GM21825 (cell line): Measurements from ENCODE around the gene KLC4.

Experiments used
- ATAC-seq: cut with Tn5 transposase; IDR thresholded peaks from one replicate; pipeline ENCODE4 v1.9.1; 2021; ENCODE audit warnings: mild to moderate bottlenecking, moderate library complexity; ENCODE audit not compliant: unreplicated experiment

KLC4 gene

DNA sequence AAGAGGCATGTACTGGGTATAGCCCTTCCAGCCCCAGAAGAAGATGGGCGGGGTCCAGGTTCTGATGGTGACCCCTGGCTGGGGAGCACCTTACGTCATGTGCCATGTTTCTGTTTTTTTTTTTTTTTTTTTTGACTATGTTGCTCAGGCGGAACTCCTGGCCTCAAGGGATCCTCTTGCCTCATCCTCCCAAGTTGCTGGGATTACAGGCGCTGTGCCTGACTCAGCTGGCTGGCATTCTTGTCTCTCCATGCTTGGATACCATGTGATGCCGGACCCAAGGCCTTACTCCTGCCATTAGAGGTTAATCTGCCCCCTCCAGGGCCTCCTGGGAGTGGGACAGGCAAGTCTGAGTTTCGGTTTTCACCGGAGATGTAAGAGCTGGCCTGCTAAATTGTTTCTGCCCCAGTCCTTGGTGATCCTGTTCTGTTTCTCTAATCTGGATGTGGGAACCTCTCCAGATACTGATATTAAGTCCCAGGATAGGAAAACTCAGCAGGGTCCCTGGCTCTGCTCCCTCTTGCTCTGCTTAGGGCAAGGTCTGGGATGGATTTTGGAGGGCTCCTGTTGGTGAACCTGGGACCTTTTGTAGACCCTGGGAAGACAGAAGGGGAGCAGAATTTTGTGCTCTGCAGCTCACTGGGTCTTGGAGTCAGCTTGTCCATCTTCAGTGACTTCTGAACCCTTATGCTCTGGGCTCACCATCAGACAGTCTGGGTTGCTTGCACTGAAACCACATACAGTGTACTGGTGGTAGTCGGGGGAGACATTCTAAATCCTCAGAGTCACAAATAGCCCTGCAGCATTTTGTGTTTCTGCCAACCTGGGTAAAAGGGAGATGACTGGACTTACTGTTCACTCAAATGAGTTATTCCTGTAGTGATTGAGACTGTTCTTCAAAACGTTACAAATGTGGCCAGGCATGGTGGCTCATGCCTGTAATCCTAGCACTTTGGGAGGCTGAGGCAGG is 61.8 kb downstream of the KLC4 start:
- no peak for ATAC-seq

DNA sequence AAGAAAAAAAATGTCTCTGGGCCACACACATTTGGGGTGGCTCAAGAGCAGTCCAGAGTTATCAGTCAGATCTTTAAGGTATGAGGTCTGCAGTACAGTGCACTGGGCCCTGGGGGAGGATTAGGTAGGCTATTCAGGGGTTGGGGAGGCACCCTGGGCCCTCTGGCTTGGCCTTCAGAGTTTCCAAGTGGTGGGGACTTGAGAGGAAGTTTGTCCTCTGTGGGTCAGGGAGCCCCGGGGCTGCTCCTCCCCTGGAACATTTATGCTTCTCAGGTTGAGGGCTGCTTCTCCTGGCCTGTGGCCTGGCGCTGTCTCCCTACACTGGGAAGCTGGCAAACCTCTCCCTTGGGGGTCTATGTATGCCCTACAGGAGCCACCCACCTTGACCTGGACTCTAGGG is 62.7 kb downstream of the KLC4 start:
- no peak for ATAC-seq

DNA sequence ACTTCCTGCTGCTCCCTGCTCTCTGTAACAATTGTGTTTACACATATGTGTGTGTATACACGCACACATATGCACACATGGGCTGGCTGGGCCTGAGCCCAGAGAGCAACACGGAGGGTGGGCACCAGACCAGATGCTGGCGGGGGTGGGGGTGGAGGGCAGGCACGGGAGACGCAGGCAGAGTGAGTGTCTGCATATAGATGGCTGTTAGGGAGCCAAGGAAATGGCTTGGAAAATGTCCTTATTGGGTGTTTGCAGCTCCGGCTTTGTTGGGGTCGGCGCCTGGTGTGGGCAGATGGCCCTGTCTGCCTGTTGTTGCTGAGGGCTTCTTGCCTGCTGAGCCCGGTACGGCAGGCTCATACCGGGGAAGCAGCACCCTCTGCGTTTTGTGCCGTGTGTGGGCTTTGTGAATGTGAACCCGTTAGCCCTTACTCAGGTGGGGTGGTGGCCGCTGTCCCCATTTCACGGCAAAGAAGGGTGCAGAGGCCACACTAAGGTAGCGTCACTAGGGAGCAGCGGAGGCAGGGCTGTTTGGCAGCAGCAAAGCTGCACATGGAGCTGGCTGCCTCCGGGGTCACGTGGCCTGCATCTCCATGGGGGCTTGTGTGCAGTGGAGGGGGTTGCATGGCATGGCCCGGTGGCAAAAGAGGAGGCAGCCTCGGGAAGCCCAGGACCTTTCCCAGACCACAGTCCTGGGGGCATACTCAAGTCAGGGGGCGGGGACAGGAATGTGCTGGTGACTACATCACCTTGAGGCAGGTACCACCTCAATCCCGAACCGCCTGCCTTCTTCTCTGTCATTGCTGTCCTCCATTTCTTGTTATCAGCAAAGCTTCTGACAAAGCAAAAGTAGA is 64.3 kb downstream of the KLC4 start:
- no peak for ATAC-seq

DNA sequence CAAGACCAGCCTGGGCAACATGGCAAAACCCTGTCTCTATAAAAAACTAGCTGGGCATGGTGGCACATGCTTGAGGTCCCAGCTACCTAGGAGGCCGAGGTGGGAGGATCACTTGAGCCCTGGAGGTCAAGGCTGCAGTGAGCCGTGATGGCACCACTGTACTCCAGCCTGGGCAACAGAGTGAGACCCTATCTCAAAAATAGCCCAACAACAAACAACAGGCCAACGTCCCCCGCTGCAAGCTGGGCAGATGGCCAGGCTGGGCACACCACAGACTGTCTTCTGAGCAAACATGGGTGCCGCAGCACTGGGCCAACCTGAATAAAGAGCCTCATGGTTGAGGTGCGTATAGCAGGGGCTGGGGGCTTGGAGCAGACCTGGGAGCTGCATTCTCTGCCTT is 65.0 kb downstream of the KLC4 start:
- no peak for ATAC-seq
